H1 (cell line): ENCODE data around the gene FRAT2. TPM values are rescaled to one million over a fixed set of nuclear protein-coding genes. Genes with fewer than 3 reads are reported as not detected.

Experiments
- CTCF ChIA-PET: fragments of 300-600 bp; sonication (Branson Sonifier 250); formaldehyde crosslinking; loops from one replicate; lab custom pipeline; 2021; ENCODE audit not compliant: partially characterized antibody; lab: Charles Lee
- POLR2A ChIA-PET: fragments of 300-600 bp; sonication (Branson Sonifier 250); formaldehyde crosslinking; loops from one replicate; lab custom pipeline; 2021; ENCODE audit warnings: inconsistent platforms; ENCODE audit not compliant: partially characterized antibody; lab: Charles Lee
- DNase-seq, 2 experiments: peaks; one replicate each; pipeline versions ENCODE4 v3.0.0 to v3.0.0-alpha.2; 2010 to 2022; ENCODE audit warnings: low spot score in 2 of 2, low read depth in 1 of 2, mixed read lengths in 1 of 2
- FAIRE-seq: peaks from 2 replicates; lab custom pipeline; 2011; peaks lifted over from hg19 to GRCh38; lab: Jason Lieb, UNC
- H2AFZ ChIP-seq: 2 replicates; pipeline ENCODE4 v1.8.1; 2012; ENCODE audit warnings: low read length, inconsistent platforms
- H2AK5ac ChIP-seq: 2 replicates; pipeline ENCODE4 v1.6.1; 2013; ENCODE audit warnings: low read depth, low read length
- H2BK120ac ChIP-seq: replicated peaks from 2 replicates; pipeline ENCODE3; 2013; ENCODE audit warnings: low read depth, low read length, inconsistent platforms
- H2BK12ac ChIP-seq: 2 replicates; pipeline ENCODE4 v1.6.1; 2013; ENCODE audit warnings: low read depth, low read length
- H2BK15ac ChIP-seq: 2 replicates; pipeline ENCODE4 v1.6.1; 2013; ENCODE audit warnings: low read length
- H2BK20ac ChIP-seq: 2 replicates; pipeline ENCODE4 v1.6.1; 2013; ENCODE audit warnings: low read length
- H2BK5ac ChIP-seq: 2 replicates; pipeline ENCODE4 v1.6.1; 2013; ENCODE audit warnings: low read depth, low read length
- H3K14ac ChIP-seq: 2 replicates; pipeline ENCODE4 v1.6.1; 2013; ENCODE audit warnings: inconsistent platforms; ENCODE audit not compliant: insufficient read length
- H3K18ac ChIP-seq: 2 replicates; pipeline ENCODE4 v1.6.1; 2013; ENCODE audit warnings: low read length; ENCODE audit errors: extremely low read depth
- H3K23ac ChIP-seq: 2 replicates; pipeline ENCODE4 v1.6.1; 2013; ENCODE audit warnings: inconsistent platforms; ENCODE audit not compliant: insufficient read length
- H3K23me2 ChIP-seq: 2 replicates; pipeline ENCODE4 v1.6.1; 2013; ENCODE audit warnings: low read depth, low read length
- H3K27ac ChIP-seq: 2 replicates; pipeline ENCODE4 v1.6.1; 2011; ENCODE audit warnings: low read depth, low read length, inconsistent platforms
- H3K27me3 ChIP-seq, 4 experiments: replicated peaks in 1 of 4; 1 replicate in 1 of 4; 2 replicates in 3 of 4; pipeline versions ENCODE4 v1.6.1 to v1.8.1; 2011 to 2013; ENCODE audit warnings: low read length in 3 of 4, mild to moderate bottlenecking in 3 of 4, inconsistent platforms in 2 of 4, mixed read lengths in 2 of 4, moderate library complexity in 1 of 4; ENCODE audit not compliant: control insufficient read depth in 3 of 4, insufficient read depth in 3 of 4; ENCODE audit errors: extremely low read depth in 1 of 4
- H3K36me3 ChIP-seq, 4 experiments: 2 replicates each; pipeline versions ENCODE4 v1.6.1 to v1.8.1; 2011 to 2013; ENCODE audit warnings: mild to moderate bottlenecking in 4 of 4, low read length in 3 of 4, moderate library complexity in 2 of 4, control low read depth in 1 of 4, inconsistent platforms in 1 of 4; ENCODE audit not compliant: insufficient read depth in 4 of 4, control insufficient read depth in 2 of 4
- H3K4ac ChIP-seq: replicated peaks from 2 replicates; pipeline ENCODE3; 2013; ENCODE audit warnings: low read length, low read depth, mixed read lengths, inconsistent platforms; ENCODE audit not compliant: insufficient read length
- H3K4me1 ChIP-seq, 4 experiments: replicated peaks in 1 of 4; 1 replicate in 1 of 4; 2 replicates in 3 of 4; pipeline versions ENCODE4 v1.6.1 to v1.8.1; 2011 to 2013; ENCODE audit warnings: low read length in 3 of 4, inconsistent platforms in 2 of 4, mixed read lengths in 1 of 4; ENCODE audit not compliant: insufficient read depth in 4 of 4, control insufficient read depth in 3 of 4
- H3K4me2 ChIP-seq, 2 experiments: 2 replicates each; pipeline versions ENCODE4 v1.6.1 to v1.8.1; 2011 to 2013; ENCODE audit warnings: low read depth in 2 of 2, low read length in 2 of 2, control low read depth in 1 of 2, inconsistent platforms in 1 of 2, mild to moderate bottlenecking in 1 of 2; ENCODE audit not compliant: insufficient read depth in 1 of 2
- H3K4me3 ChIP-seq, 4 experiments: fragments of 200-600, 300-600 bp in 1 of 4; sonication (generic), shearing (Covaris generic), sonication (Bioruptor Twin) in 1 of 4; 2 replicates each; pipeline versions ENCODE4 v1.5.1 to v1.8.1; 2011 to 2016; ENCODE audit warnings: low read length in 4 of 4, low read depth in 3 of 4, control low read depth in 2 of 4, inconsistent platforms in 2 of 4, mild to moderate bottlenecking in 2 of 4, mixed read lengths in 1 of 4, moderate library complexity in 1 of 4; ENCODE audit not compliant: insufficient read depth in 2 of 4; ENCODE audit errors: extremely low read depth in 1 of 4
- H3K56ac ChIP-seq: replicated peaks from 2 replicates; pipeline ENCODE3; 2013; ENCODE audit warnings: low read depth, mild to moderate bottlenecking, mixed read lengths, low read length, inconsistent platforms; ENCODE audit not compliant: insufficient read length
- H3K79me1 ChIP-seq: 2 replicates; pipeline ENCODE4 v1.6.1; 2013; ENCODE audit warnings: low read depth, low read length, control low read depth
- H3K79me2 ChIP-seq, 2 experiments: 2 replicates each; pipeline versions ENCODE4 v1.6.1 to v1.8.1; 2012 to 2013; ENCODE audit warnings: low read length in 2 of 2, mild to moderate bottlenecking in 2 of 2, inconsistent platforms in 1 of 2; ENCODE audit not compliant: insufficient read depth in 2 of 2, control insufficient read depth in 1 of 2
- H3K9ac ChIP-seq, 4 experiments: replicated peaks in 1 of 4; 1 replicate in 1 of 4; 2 replicates in 3 of 4; pipeline versions ENCODE4 v1.6.1 to v1.8.1; 2011 to 2013; ENCODE audit warnings: low read depth in 3 of 4, low read length in 3 of 4, control low read depth in 2 of 4, mild to moderate bottlenecking in 2 of 4, moderate library complexity in 2 of 4, inconsistent platforms in 1 of 4; ENCODE audit errors: extremely low read depth in 1 of 4
- H3K9me3 ChIP-seq, 2 experiments: 2 replicates each; pipeline versions ENCODE4 v1.6.1 to v1.8.1; 2012 to 2013; ENCODE audit warnings: mild to moderate bottlenecking in 2 of 2, moderate library complexity in 2 of 2, control low read depth in 1 of 2, inconsistent platforms in 1 of 2, low read depth in 1 of 2, low read length in 1 of 2, mixed read lengths in 1 of 2; ENCODE audit not compliant: insufficient read depth in 2 of 2
- H4K20me1 ChIP-seq, 2 experiments: replicated peaks in 1 of 2; 2 replicates each; pipeline versions ENCODE3 to v1.8.1; 2011 to 2013; ENCODE audit warnings: inconsistent platforms in 2 of 2, low read length in 2 of 2, mild to moderate bottlenecking in 1 of 2; ENCODE audit not compliant: insufficient read depth in 2 of 2, control insufficient read depth in 1 of 2
- H4K5ac ChIP-seq: 2 replicates; pipeline ENCODE4 v1.6.1; 2013; ENCODE audit warnings: low read length, low read depth, mixed read lengths, inconsistent platforms; ENCODE audit not compliant: insufficient read length
- H4K8ac ChIP-seq: 2 replicates; pipeline ENCODE4 v1.8.0; 2013; ENCODE audit warnings: mild to moderate bottlenecking, moderate library complexity, low read length, inconsistent platforms; ENCODE audit not compliant: insufficient read depth; ENCODE audit errors: extremely low read depth
- H4K91ac ChIP-seq: replicated peaks from 2 replicates; pipeline ENCODE3; 2013; ENCODE audit warnings: low read length, mixed read lengths, inconsistent platforms; ENCODE audit not compliant: insufficient read length
- CEBPB ChIP-seq: IDR thresholded peaks from 2 replicates; pipeline ENCODE4 v1.6.1; 2012; ENCODE audit warnings: low read depth, low read length
- CREB1 ChIP-seq: IDR thresholded peaks from 2 replicates; pipeline ENCODE4 v1.6.1; 2012; ENCODE audit warnings: inconsistent platforms
- FOSL1 ChIP-seq: IDR thresholded peaks from 2 replicates; pipeline ENCODE4 v1.6.1; 2011; ENCODE audit warnings: mild to moderate bottlenecking, low read depth, low read length, moderate library complexity; ENCODE audit not compliant: insufficient read depth
- JUND ChIP-seq: IDR thresholded peaks from 2 replicates; pipeline ENCODE4 v1.6.1; 2011; ENCODE audit warnings: mild to moderate bottlenecking, improper control_type of control experiment, low read length
- SIRT6 ChIP-seq: IDR thresholded peaks from one replicate; pipeline ENCODE4 v1.7.1; 2012; ENCODE audit warnings: low read length, inconsistent platforms
- SIX5 ChIP-seq: IDR thresholded peaks from 2 replicates; pipeline ENCODE4 v1.6.1; 2011; ENCODE audit warnings: mild to moderate bottlenecking, low read depth, low read length
- WGBS, 2 experiments: shearing (Covaris generic) in 1 of 2; methylation state at CpG; one replicate each; pipeline versions ENCODE4 v1.1.6 to v1.1.7; 2013 to 2015; ENCODE audit warnings: low lambda C conversion rate in 2 of 2, mixed read lengths in 2 of 2, inconsistent platforms in 1 of 2, low coverage in 1 of 2, missing lambda C conversion rate in 1 of 2; ENCODE audit not compliant: insufficient replicate concordance in 2 of 2, insufficient coverage in 1 of 2, insufficient read length in 1 of 2; ENCODE audit errors: extremely low coverage in 1 of 2, missing lambda C conversion rate in 1 of 2; 5-methylcytosine and 5-hydroxymethylcytosine counted together
- polyA plus RNA-seq, 7 experiments: library from polyadenylated mRNA; depleted of rRNA in 3 of 7; stranded (reverse) in 5 of 7; unstranded in 2 of 7; fragments of >200 nt in 5 of 7; fragments of 200-250 nt in 2 of 7; gene quantifications; 1 replicate in 5 of 7; 2 replicates in 1 of 7; 4 replicates in 1 of 7; pipeline versions ENCODE4 v1.2.1 to v1.2.3, GENCODE V29; 2011 to 2013; ENCODE audit warnings: missing spikeins in 2 of 7, mixed read lengths in 2 of 7
- total RNA-seq: library from RNA; stranded (reverse); fragmentation: NEBNext Ultra II Directional; extraction: Animal tissue kit (Norgen Biotek cat#: 25700); gene quantifications from 2 replicates; pipeline ENCODE4 v1.2.1, GENCODE V29; 2021

FRAT2 gene
- total and polyA plus RNA-seq, 2 of the 8 experiments (the other 6 are each of a cell fraction or from before 2014, with no cell fraction given), result 47.4 to 83.0 TPM

DNA sequence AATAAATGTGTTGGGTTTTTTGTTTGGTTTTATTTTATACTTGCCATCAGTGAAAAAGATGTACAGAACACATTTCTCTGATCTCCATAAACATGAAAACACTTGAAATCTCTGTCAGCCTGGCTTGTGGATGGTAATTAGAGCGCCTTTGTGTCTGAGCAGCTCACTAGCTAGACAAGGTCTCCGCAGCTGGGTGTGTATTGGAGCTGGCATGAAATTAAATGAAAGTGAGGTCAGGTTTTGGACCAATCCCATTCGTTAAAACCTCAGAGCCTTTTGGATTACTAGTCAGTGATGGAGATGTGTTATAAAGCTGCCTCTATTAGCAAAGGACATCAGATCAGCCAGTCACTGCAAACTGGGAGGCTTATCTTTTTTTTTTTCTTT is 12.7 kb downstream of the FRAT2 start:
- Histone ChIP-seq H3K27me3 (peaks cover 6 to 23% (median 20%) of the 10 kb centered on the region in 4 experiments), H2BK12ac (0 out of 2 replicates have a peak overlapping the region, but pooled peaks have one; percentile 13), H3K14ac (no peak overlapping the region), H3K4me1 (peaks cover 0 to 15% (median 12%) of the 10 kb centered on the region in 4 experiments; a peak in 6 of 7 replicates), H3K4me2 (peak overlapping the region; percentile 87 to 97), H4K5ac (no peak overlapping the region), H3K4ac (no peak overlapping the region), H3K9ac (no peak overlapping the region), H4K20me1 (no peaks in the 10 kb centered on the region), H3K36me3 (no peaks in the 10 kb centered on the region), H2AFZ (no peak overlapping the region), H2BK20ac (no peak overlapping the region), H3K4me3 (peak overlapping the region; percentile 2 to 79 (median 62); a peak in 7 of 8 replicates), H3K56ac (no peak overlapping the region), H2BK15ac (no peak overlapping the region), H3K9me3 (no peaks in the 10 kb centered on the region), H4K91ac (no peak overlapping the region), H4K8ac (no peak overlapping the region), H2BK5ac (no peak overlapping the region), H3K18ac (no peak overlapping the region), H3K79me2 (no peaks in the 10 kb centered on the region), H3K27ac (no peak overlapping the region), H2AK5ac (no peak overlapping the region), H3K23ac (no peak overlapping the region), H3K23me2 (peaks cover 19% of the 10 kb centered on the region), H2BK120ac (no peak overlapping the region), H3K79me1 (no peaks in the 10 kb centered on the region)
- CTCF ChIA-PET, result interaction anchor here (0.6 to 1.5 kb wide), 6 partner anchors 9 to 89 kb away, joined by 3 to 6 read pairs (median 4); no protein-coding TSS in a partner anchor
- POLR2A ChIA-PET, result interaction anchor here (0.6 to 5.5 kb wide), 3 partner anchors 11 to 31 kb away, joined by 3 to 75 read pairs (median 3); partner anchors contain the start of gene FRAT2
- DNase-seq, result no peak
- FAIRE-seq, result no peak
- TF ChIP-seq FOSL1 (no peak), SIX5 (no peak), JUND (no peak), CEBPB (no peak), SIRT6 (no peak), CREB1 (no peak)
- 61% methylated on average over 3 of the region's 3 CpGs; no CpG with 5 or more reads in 1 of the 2 experiments for WGBS, 2 experiments
